Glomerular endothelial cell (primary cell): ENCODE data around the gene HTR2C. TPM values are rescaled to one million over a fixed set of nuclear protein-coding genes. Genes with fewer than 3 reads are reported as not detected.

Source experiments
- DNase-seq: peaks from one replicate; pipeline ENCODE4 v3.0.0-alpha.2; 2011; ENCODE audit warnings: low read depth, low spot score; ENCODE audit errors: extremely low read depth
- total RNA-seq: library from RNA; depleted of rRNA; stranded (reverse); fragments of >200 nt; gene quantifications from 2 replicates; pipeline ENCODE4 v1.2.3, GENCODE V29; 2015

HTR2C gene
- total RNA-seq, 1 donor from 2014 or later: not detected

GRCh38 chrX:114952696-114953095, 368.8 kb downstream of the HTR2C start:
- no peak for DNase-seq
